HCT116 (cell line): ENCODE results near the gene INSYN2A. TPM values are rescaled to one million over a fixed set of nuclear protein-coding genes. Genes with fewer than 3 reads are reported as not detected.

ENCODE experiments used
- ATAC-seq: fragments of 200-7000 bp; cut with Tn5 transposase; 2 replicates; pipeline ENCODE4 v1.9.1; 2020; ENCODE audit warnings: mild to moderate bottlenecking, moderate library complexity
- BruUV-seq: library from RNA; stranded (reverse); fragments of 400-500 nt; replicated peaks from 2 replicates; lab custom pipeline; 2021; lab: Mats Ljungman, UMichigan
- CTCF ChIA-PET: fragments of 300-600 bp; sonication (Branson Sonifier 250); formaldehyde crosslinking; loops from one replicate; lab custom pipeline; 2021; ENCODE audit warnings: antibody characterized with exemption; lab: Charles Lee
- POLR2A ChIA-PET: fragments of 300-600, 350-600 bp; sonication (Branson Sonifier 250); formaldehyde crosslinking; loops from one replicate; lab custom pipeline; 2021; ENCODE audit warnings: antibody characterized with exemption; lab: Charles Lee
- RAD21 ChIA-PET, 2 experiments: fragments of 300-600 bp; sonication (Branson Sonifier 250); formaldehyde crosslinking; loops; one replicate each; lab custom pipeline; 2023; ENCODE audit warnings: low total read pairs in 2 of 2; ENCODE audit not compliant: uncharacterized antibody in 2 of 2, unreplicated experiment in 2 of 2, low non-redundant PET in 1 of 2; lab: Charles Lee
- DNase-seq: peaks from one replicate; pipeline ENCODE4 v3.0.0-alpha.2; 2010; ENCODE audit warnings: low read depth, low spot score
- H2AFZ ChIP-seq: fragments of 200-600 bp; shearing (Covaris generic), sonication (generic); 2 replicates; pipeline ENCODE4 v1.6.1; 2017; ENCODE audit warnings: low read depth, mixed run types, mixed read lengths, antibody characterized with exemption, low read length; ENCODE audit not compliant: poor library complexity, severe bottlenecking
- H3K27ac ChIP-seq: 2 replicates; pipeline ENCODE4 v1.5.1; 2012; ENCODE audit warnings: low read depth, low read length
- H3K27me3 ChIP-seq: fragments of 200-600 bp; sonication (generic); 2 replicates; pipeline ENCODE4 v1.6.1; 2016; ENCODE audit warnings: mixed run types, low read length, mixed read lengths; ENCODE audit not compliant: insufficient read depth
- H3K36me3 ChIP-seq, 2 experiments: fragments of 200-500 bp in 1 of 2; fragments of 200-600 bp in 1 of 2; sonication (Bioruptor generic) in 1 of 2; sonication (generic) in 1 of 2; 2 replicates each; pipeline versions ENCODE4 v1.5.1 to v1.6.1; 2014 to 2016; ENCODE audit warnings: low read length in 2 of 2, inconsistent platforms in 1 of 2, mixed read lengths in 1 of 2, mixed run types in 1 of 2; ENCODE audit not compliant: insufficient read depth in 2 of 2, control insufficient read depth in 1 of 2
- H3K4me1 ChIP-seq, 2 experiments: fragments of 200-600 bp in 1 of 2; sonication (generic) in 1 of 2; 2 replicates each; pipeline versions ENCODE4 v1.5.1 to v1.6.1; 2012 to 2017; ENCODE audit warnings: low read length in 2 of 2, inconsistent platforms in 1 of 2, mild to moderate bottlenecking in 1 of 2, mixed read lengths in 1 of 2, mixed run types in 1 of 2, moderate library complexity in 1 of 2; ENCODE audit not compliant: insufficient read depth in 2 of 2, control insufficient read depth in 1 of 2
- H3K4me2 ChIP-seq: fragments of 200-600 bp; sonication (generic); 2 replicates; pipeline ENCODE4 v1.6.1; 2017; ENCODE audit warnings: mixed run types, low read length, mixed read lengths
- H3K4me3 ChIP-seq, 2 experiments: fragments of 200-600 bp in 1 of 2; sonication (generic) in 1 of 2; replicated peaks in 1 of 2; 2 replicates each; pipeline ENCODE4 v1.5.1; 2011 to 2016; ENCODE audit warnings: low read length in 2 of 2, control low read depth in 1 of 2, low read depth in 1 of 2, mild to moderate bottlenecking in 1 of 2, mixed read lengths in 1 of 2, mixed run types in 1 of 2
- H3K79me2 ChIP-seq: fragments of 200-600 bp; sonication (generic); 2 replicates; pipeline ENCODE4 v1.6.1; 2017; ENCODE audit warnings: mild to moderate bottlenecking, mixed run types, low read length, moderate library complexity, mixed read lengths; ENCODE audit not compliant: insufficient read depth
- H3K9ac ChIP-seq: fragments of 200-600 bp; sonication (generic); 2 replicates; pipeline ENCODE4 v1.6.1; 2016; ENCODE audit warnings: low read length, mixed read lengths
- H3K9me2 ChIP-seq: fragments of 200-600 bp; sonication (generic), shearing (Covaris generic); 2 replicates; pipeline ENCODE4 v1.6.1; 2017; ENCODE audit warnings: mixed run types, mild to moderate bottlenecking, moderate library complexity; ENCODE audit not compliant: insufficient read depth
- H3K9me3 ChIP-seq, 2 experiments: fragments of 200-500 bp in 1 of 2; fragments of 200-600 bp in 1 of 2; sonication (Bioruptor generic) in 1 of 2; sonication (generic) in 1 of 2; 2 replicates each; pipeline ENCODE4 v1.6.1; 2014 to 2017; ENCODE audit warnings: low read length in 2 of 2, mixed read lengths in 2 of 2, inconsistent platforms in 1 of 2, low read depth in 1 of 2, mild to moderate bottlenecking in 1 of 2, mixed run types in 1 of 2, moderate library complexity in 1 of 2; ENCODE audit not compliant: control insufficient read depth in 1 of 2, insufficient read depth in 1 of 2
- H4K20me1 ChIP-seq: fragments of 200-600 bp; sonication (generic), shearing (Covaris generic); 2 replicates; pipeline ENCODE4 v1.6.1; 2017; ENCODE audit warnings: mixed run types, mild to moderate bottlenecking, moderate library complexity; ENCODE audit not compliant: insufficient read depth
- EGR1 ChIP-seq: IDR thresholded peaks from 2 replicates; pipeline ENCODE4 v1.6.1; 2012; ENCODE audit warnings: low read depth
- ELF1 ChIP-seq: IDR thresholded peaks from 2 replicates; pipeline ENCODE4 v1.6.1; 2012; ENCODE audit warnings: low read depth, borderline replicate concordance
- EZH2 ChIP-seq: fragments of 200-600 bp; sonication (generic); IDR thresholded peaks from 2 replicates; pipeline ENCODE4 v1.6.1; 2017; ENCODE audit warnings: antibody characterized with exemption, mixed run types
- JUND ChIP-seq: IDR thresholded peaks from 2 replicates; pipeline ENCODE4 v1.6.1; 2012
- MAX ChIP-seq: IDR thresholded peaks from 2 replicates; pipeline ENCODE4 v1.6.1; 2012
- POLR2A ChIP-seq: IDR thresholded peaks from 2 replicates; pipeline ENCODE4 v1.7.0; 2011; ENCODE audit warnings: borderline replicate concordance; ENCODE audit not compliant: insufficient read depth, insufficient read length; ENCODE audit errors: extremely low read depth
- RAD21 ChIP-seq: IDR thresholded peaks from 2 replicates; pipeline ENCODE4 v1.6.1; 2012; ENCODE audit warnings: low read depth, mild to moderate bottlenecking
- SIN3A ChIP-seq: IDR thresholded peaks from 2 replicates; pipeline ENCODE4 v1.6.1; 2012; ENCODE audit warnings: low read depth
- SRF ChIP-seq: IDR thresholded peaks from 2 replicates; pipeline ENCODE4 v1.6.1; 2012; ENCODE audit warnings: low read depth
- TCF7L2 ChIP-seq: IDR thresholded peaks from 2 replicates; pipeline ENCODE4 v1.7.0; 2011; ENCODE audit warnings: borderline replicate concordance, inconsistent platforms; ENCODE audit not compliant: insufficient read depth, insufficient read length; ENCODE audit errors: extremely low read depth
- ZBTB33 ChIP-seq: IDR thresholded peaks from 2 replicates; pipeline ENCODE4 v1.6.1; 2011; ENCODE audit warnings: mild to moderate bottlenecking, low read length, moderate library complexity; ENCODE audit not compliant: insufficient replicate concordance; ENCODE audit errors: extremely low read depth
- ZNF274 ChIP-seq: fragments of 200-500 bp; sonication (Bioruptor generic); IDR thresholded peaks from 2 replicates; pipeline ENCODE4 v1.6.1; 2014; ENCODE audit warnings: mild to moderate bottlenecking, low read depth, low read length, inconsistent platforms
- intact Hi-C: fragments of 100-400 bp; cut with micrococcal nuclease; formaldehyde crosslinking; loops from 2 replicates; pipeline ENCODE4 v1.10.0; 2022
- total RNA-seq: library from RNA; stranded (reverse); gene quantifications from one replicate; pipeline ENCODE4 v1.2.1, GENCODE V29; 2021; ENCODE audit not compliant: unreplicated experiment
- TF ChIP-seq, protein P1 (sequence below): IDR thresholded peaks from 2 replicates; pipeline ENCODE4 v1.6.1; 2012

The INSYN2A gene
- total RNA-seq, 1 experiment from 2014 or later, result not detected

- TF ChIP-seq, protein P1, sequence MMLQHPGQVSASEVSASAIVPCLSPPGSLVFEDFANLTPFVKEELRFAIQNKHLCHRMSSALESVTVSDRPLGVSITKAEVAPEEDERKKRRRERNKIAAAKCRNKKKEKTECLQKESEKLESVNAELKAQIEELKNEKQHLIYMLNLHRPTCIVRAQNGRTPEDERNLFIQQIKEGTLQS, result no peak
- no peak for TF ChIP-seq ELF1
- no peak for TF ChIP-seq POLR2A
- no peak for TF ChIP-seq TCF7L2
- no peak for TF ChIP-seq SRF
- TF ChIP-seq JUND, result no peak
- no peak for TF ChIP-seq ZNF274
- TF ChIP-seq, all 23 proteins: peak for 0
Observed at GRCh38 chr10:127200646-127201045, 4.3 kb upstream of the INSYN2A start (continued).

- no peak overlapping the region for H3K9ac ChIP-seq
- no peaks in the 10 kb centered on the region for H3K79me2 ChIP-seq
- intact Hi-C loops, result no loop called here
- H3K9me3 ChIP-seq, result no peaks in the 10 kb centered on the region
- ATAC-seq (no peak), DNase-seq (no peak)
- no peak overlapping the region for H3K4me3 ChIP-seq
- ChIA-PET CTCF (interaction anchor here (0.9 kb wide), 1 partner anchor 45 kb away, joined by 3 read pairs; no protein-coding TSS in a partner anchor), RAD21 (no interaction called here), POLR2A (no interaction called here)
- H3K27me3 ChIP-seq, result no peaks in the 10 kb centered on the region
- no TSS peak for BruUV-seq
- no peaks in the 10 kb centered on the region for H3K36me3 ChIP-seq
- H3K27ac ChIP-seq, result no peak overlapping the region
- H4K20me1 ChIP-seq, result no peaks in the 10 kb centered on the region
- no peak for TF ChIP-seq ZBTB33
- TF ChIP-seq RAD21, result no peak
- TF ChIP-seq EGR1, result no peak
- TF ChIP-seq MAX, result no peak
- no peak for TF ChIP-seq EZH2
- no peak for TF ChIP-seq SIN3A
- no peak for TF ChIP-seq SRF
- no peak overlapping the region for H3K4me2 ChIP-seq
- H3K4me1 ChIP-seq, result no peaks in the 10 kb centered on the region
- no peaks in the 10 kb centered on the region for H3K9me2 ChIP-seq
- H2AFZ ChIP-seq, result no peak overlapping the region
Observed at GRCh38 chr10:127198721-127199120, 2.3 kb upstream of the INSYN2A start.
